Testis (tissue), 2 donors: ENCODE results near the gene SH3GL3.

Experiments used
- CTCF ChIP-seq, 3 experiments: fragments of 450-650 bp in 2 of 3; fragments of 200-600 bp in 1 of 3; sonication (generic) in 1 of 3; IDR thresholded peaks; one replicate each; pipeline ENCODE4 v1.5.1; 2016 to 2019; ENCODE audit warnings: antibody characterized with exemption in 3 of 3, mild to moderate bottlenecking in 2 of 3, moderate library complexity in 1 of 3
- POLR2A ChIP-seq: fragments of 450-650 bp; IDR thresholded peaks from one replicate; pipeline ENCODE4 v1.6.1; 2017; ENCODE audit warnings: antibody characterized with exemption, mild to moderate bottlenecking, moderate library complexity

- TF ChIP-seq POLR2A (no peak), CTCF (IDR thresholded peaks at IDR 0.05) (no peak)
Observed at GRCh38 chr15:83449250-83449671, 2.1 kb downstream of the SH3GL3 start.
